Spinal cord (tissue), 10 donors: Measurements from ENCODE around the gene CHRNA4. TPM values are rescaled to one million over a fixed set of nuclear protein-coding genes. Genes with fewer than 3 reads are reported as not detected.
"Not testable (repeated sequence)": the region's sequence is repeated elsewhere in the genome, so short reads cannot be mapped to it uniquely, and the experiment has no call there.

ENCODE experiments used
- DNase-seq, 6 donors: peaks; one replicate each; pipeline versions ENCODE4 v3.0.0 to v3.0.0-alpha.2; 2013 to 2015; ENCODE audit warnings: low spot score in 6 of 6, low read depth in 4 of 6
- H3K27ac ChIP-seq: one replicate; pipeline ENCODE4 v1.5.1; 2013; ENCODE audit warnings: low read depth, low read length, control low read depth
- H3K27me3 ChIP-seq: one replicate; pipeline ENCODE4 v1.6.1; 2013; ENCODE audit warnings: low read length; ENCODE audit not compliant: control insufficient read depth, insufficient read depth
- H3K36me3 ChIP-seq: one replicate; pipeline ENCODE4 v1.6.1; 2013; ENCODE audit warnings: low read length; ENCODE audit not compliant: control insufficient read depth, insufficient read depth
- H3K4me1 ChIP-seq: one replicate; pipeline ENCODE4 v1.6.1; 2013; ENCODE audit warnings: low read length; ENCODE audit not compliant: control insufficient read depth, insufficient read depth
- H3K4me3 ChIP-seq: one replicate; pipeline ENCODE4 v1.5.1; 2013; ENCODE audit warnings: low read depth, low read length, control low read depth
- H3K9me3 ChIP-seq: one replicate; pipeline ENCODE4 v1.6.1; 2013; ENCODE audit warnings: low read length; ENCODE audit not compliant: control insufficient read depth, insufficient read depth
- WGBS: methylation state at CpG from one replicate; pipeline ENCODE4 v1.1.5; 2013; ENCODE audit warnings: missing lambda C conversion rate; ENCODE audit not compliant: insufficient coverage; 5-methylcytosine and 5-hydroxymethylcytosine counted together
- polyA plus RNA-seq, 2 donors: library from polyadenylated mRNA; unstranded; fragments of 120-200 nt; gene quantifications; one replicate each; pipeline ENCODE4 v1.2.1, GENCODE V29; 2013; ENCODE audit not compliant: insufficient read length in 2 of 2
- total RNA-seq, 2 donors: library from RNA; depleted of rRNA in 1 of 2; stranded (reverse); fragments of 120-200 nt in 1 of 2; fragments of >200 nt in 1 of 2; gene quantifications; one replicate each; pipeline versions ENCODE4 v1.2.3 to v1.2.4, GENCODE V29; 2013 to 2014
- donor health status: healthy.

CHRNA4 gene
- total and polyA plus RNA-seq, 4 donors = 5.5 to 64.2 (median 33.5) TPM

- 95% methylated on average over 13 of the region's 13 CpGs for WGBS
- Histone ChIP-seq H3K4me1 (peaks cover under 1% of the 10 kb centered on the region), H3K9me3 (peaks cover 5% of the 10 kb centered on the region), H3K36me3 (no peaks in the 10 kb centered on the region), H3K27ac (no peak overlapping the region), H3K4me3 (no peak overlapping the region), H3K27me3 (no peaks in the 10 kb centered on the region)
- DNase-seq = no peak
These were observed 26.2 kb upstream of the CHRNA4 start for GRCh38 chr20:63387393-63387792.

- 77% methylated on average over 11 of the region's 18 CpGs for WGBS
- Histone ChIP-seq H3K4me3 (no peak overlapping the region), H3K9me3 (peaks cover 5% of the 10 kb centered on the region), H3K27me3 (no peaks in the 10 kb centered on the region), H3K4me1 (peaks cover 9% of the 10 kb centered on the region), H3K27ac (no peak overlapping the region), H3K36me3 (no peaks in the 10 kb centered on the region)
- DNase-seq = no peak
These were observed 25.3 kb upstream of the CHRNA4 start for GRCh38 chr20:63386491-63386890.

GRCh38 chr20:63385819-63386218, 24.7 kb upstream of the CHRNA4 start:
- no peak for DNase-seq
- no peak overlapping the region for H3K27ac ChIP-seq
- H3K36me3 ChIP-seq = no peaks in the 10 kb centered on the region
- peaks cover 13% of the 10 kb centered on the region for H3K4me1 ChIP-seq
- WGBS = 89% methylated on average over 4 of the region's 6 CpGs
- no peak overlapping the region for H3K4me3 ChIP-seq
- peaks cover 5% of the 10 kb centered on the region for H3K9me3 ChIP-seq
- H3K27me3 ChIP-seq = no peaks in the 10 kb centered on the region

- 80% methylated on average over 16 of the region's 18 CpGs for WGBS
- Histone ChIP-seq H3K27me3 (no peaks in the 10 kb centered on the region), H3K27ac (no peak overlapping the region), H3K9me3 (peaks cover 5% of the 10 kb centered on the region), H3K4me1 (peaks cover 15% of the 10 kb centered on the region), H3K36me3 (no peaks in the 10 kb centered on the region), H3K4me3 (no peak overlapping the region)
- no peak for DNase-seq
These were observed 23.2 kb upstream of the CHRNA4 start for GRCh38 chr20:63384336-63384735.

- H3K9me3 ChIP-seq = peaks cover 5% of the 10 kb centered on the region
- H3K27me3 ChIP-seq = no peaks in the 10 kb centered on the region
- no peaks in the 10 kb centered on the region for H3K36me3 ChIP-seq
- no peak overlapping the region for H3K4me3 ChIP-seq
- 69% methylated on average over 9 of the region's 11 CpGs for WGBS
- DNase-seq = no peak
- no peak overlapping the region for H3K27ac ChIP-seq
- peaks cover 23% of the 10 kb centered on the region for H3K4me1 ChIP-seq
These were observed 22.4 kb upstream of the CHRNA4 start for GRCh38 chr20:63383556-63383955.

- no peaks in the 10 kb centered on the region for H3K27me3 ChIP-seq
- H3K4me1 ChIP-seq = peaks cover 31% of the 10 kb centered on the region
- DNase-seq = no peak
- H3K4me3 ChIP-seq = no peak overlapping the region
- no peak overlapping the region for H3K27ac ChIP-seq
- WGBS = 78% methylated on average over 14 of the region's 17 CpGs
- H3K9me3 ChIP-seq = peaks cover 5% of the 10 kb centered on the region
- H3K36me3 ChIP-seq = no peaks in the 10 kb centered on the region
These were observed 21.6 kb upstream of the CHRNA4 start for GRCh38 chr20:63382551-63383300.

- WGBS = 16% methylated on average over 21 of the region's 22 CpGs
- Histone ChIP-seq H3K27ac (no peak overlapping the region), H3K4me3 (no peak overlapping the region), H3K36me3 (no peaks in the 10 kb centered on the region), H3K9me3 (peaks cover 5% of the 10 kb centered on the region), H3K27me3 (no peaks in the 10 kb centered on the region), H3K4me1 (peaks cover 39% of the 10 kb centered on the region)
- peak in 2 of 6 donors; percentile 64 to 66 for DNase-seq
These were observed 20.8 kb upstream of the CHRNA4 start for GRCh38 chr20:63381781-63382431.

GRCh38 chr20:63380346-63380870, 19.3 kb upstream of the CHRNA4 start:
- Histone ChIP-seq H3K9me3 (peaks cover under 1% of the 10 kb centered on the region), H3K27me3 (peaks cover 2% of the 10 kb centered on the region), H3K36me3 (no peaks in the 10 kb centered on the region), H3K4me1 (peaks cover 48% of the 10 kb centered on the region), H3K4me3 (no peak overlapping the region), H3K27ac (no peak overlapping the region)
- DNase-seq = no peak
- 95% methylated on average over 20 of the region's 21 CpGs for WGBS

- peaks cover 48% of the 10 kb centered on the region for H3K4me1 ChIP-seq
- 89% methylated on average over 9 of the region's 9 CpGs for WGBS
These were observed 18.7 kb upstream of the CHRNA4 start for GRCh38 chr20:63379872-63380271.

More at GRCh38 chr20:63379872-63380271, 18.7 kb upstream of the CHRNA4 start:
- not testable (repeated sequence) for H3K36me3 ChIP-seq, H3K27ac ChIP-seq, DNase-seq, H3K4me3 ChIP-seq, H3K9me3 ChIP-seq, H3K27me3 ChIP-seq
